Small intestine (tissue), 7 donors: ENCODE measurements around the gene SPINK4. TPM values are rescaled to one million over a fixed set of nuclear protein-coding genes. Genes with fewer than 3 reads are reported as not detected.
A peak's percentile ranks its signal among the peaks of the same experiment; 100 is the strongest.

Source experiments
- DNase-seq, 2 donors: peaks; one replicate each; pipeline versions ENCODE4 v3.0.0 to v3.0.0-alpha.2; 2013
- FAIRE-seq: peaks from 2 replicates; lab custom pipeline; 2012; peaks lifted over from hg19 to GRCh38; lab: Jason Lieb, UNC
- H3K27ac ChIP-seq, 3 donors: one replicate each; pipeline ENCODE4 v1.5.1; 2013; ENCODE audit warnings: low read length in 2 of 3, mild to moderate bottlenecking in 2 of 3, control low read depth in 1 of 3, inconsistent platforms in 1 of 3, low read depth in 1 of 3, moderate library complexity in 1 of 3
- H3K27me3 ChIP-seq, 3 donors: one replicate each; pipeline ENCODE4 v1.6.1; 2013; ENCODE audit warnings: low read length in 3 of 3, inconsistent platforms in 1 of 3; ENCODE audit not compliant: control insufficient read depth in 3 of 3, insufficient read depth in 3 of 3
- H3K36me3 ChIP-seq, 3 donors: one replicate each; pipeline ENCODE4 v1.6.1; 2013; ENCODE audit warnings: low read length in 3 of 3, inconsistent platforms in 1 of 3, low read depth in 1 of 3, mild to moderate bottlenecking in 1 of 3, moderate library complexity in 1 of 3; ENCODE audit not compliant: control insufficient read depth in 3 of 3, insufficient read depth in 2 of 3
- H3K4me1 ChIP-seq, 3 donors: one replicate each; pipeline ENCODE4 v1.6.1; 2013; ENCODE audit warnings: low read length in 2 of 3, inconsistent platforms in 1 of 3, low read depth in 1 of 3, mild to moderate bottlenecking in 1 of 3, moderate library complexity in 1 of 3; ENCODE audit not compliant: control insufficient read depth in 3 of 3, insufficient read depth in 2 of 3
- H3K4me3 ChIP-seq, 3 donors: one replicate each; pipeline ENCODE4 v1.5.1; 2013; ENCODE audit warnings: low read length in 3 of 3, control low read depth in 1 of 3, inconsistent platforms in 1 of 3, low read depth in 1 of 3, mild to moderate bottlenecking in 1 of 3, moderate library complexity in 1 of 3
- H3K9me3 ChIP-seq, 2 donors: one replicate each; pipeline ENCODE4 v1.6.1; 2013; ENCODE audit warnings: low read depth in 1 of 2, low read length in 1 of 2; ENCODE audit not compliant: control insufficient read depth in 2 of 2, insufficient read depth in 1 of 2
- WGBS, 3 donors: extraction: QIAGEN DNeasy Blood & Tissue Kit; methylation state at CpG; one replicate each; pipeline ENCODE4 v1.1.7; 2013; 5-methylcytosine and 5-hydroxymethylcytosine counted together
- polyA plus RNA-seq, 4 donors: library from polyadenylated mRNA; stranded (reverse) in 3 of 4; unstranded in 1 of 4; fragments of 200-250 nt in 3 of 4; fragments of 120-200 nt in 1 of 4; gene quantifications; one replicate each; pipeline versions ENCODE4 v1.2.1 to v1.2.3, GENCODE V29; 2013
- donor health status: healthy with polysubstance abuse.
- donor health status: control.
- donor health status: control.
- donor health status: Bipolar disorder and iron deficiency.
- donor health status: healthy.

Gene SPINK4
- polyA plus RNA-seq, 4 donors = 361 to 2,061 (median 934) TPM

DNA sequence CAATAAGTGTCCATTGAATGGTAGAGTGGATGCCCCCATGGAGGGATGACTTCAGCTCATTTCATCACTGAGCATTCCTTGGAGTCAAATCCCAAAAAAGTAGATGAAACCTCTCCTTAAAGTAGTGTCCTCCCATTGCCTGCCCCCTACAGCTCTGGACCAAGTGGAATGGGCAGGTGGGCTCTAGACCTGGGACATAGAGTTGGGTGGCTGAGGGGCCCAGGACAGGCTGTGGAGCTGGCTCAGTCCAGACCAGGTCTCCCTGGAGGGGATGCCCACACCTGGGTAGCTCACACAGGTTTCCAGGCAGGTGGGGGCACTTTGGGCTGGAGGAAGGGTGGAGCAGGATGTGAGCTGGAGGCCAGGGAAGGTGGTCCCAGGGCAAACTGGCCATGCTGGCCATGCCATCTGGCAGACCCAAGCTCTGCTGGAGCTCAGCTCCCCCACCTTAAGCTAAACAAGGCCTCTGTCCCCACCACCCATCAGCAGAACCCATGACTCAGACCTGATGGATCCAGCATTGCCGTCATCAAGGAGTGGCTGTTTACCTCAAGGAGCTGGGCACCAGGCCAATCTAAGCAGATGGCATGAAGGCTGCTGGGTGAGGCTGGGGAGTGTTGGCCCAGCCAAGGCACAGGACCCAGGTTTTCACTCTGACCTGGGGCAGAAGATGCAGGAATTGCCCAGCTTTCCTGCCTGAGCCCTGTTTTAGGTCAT, 6.2 kb upstream of the SPINK4 start:
- Histone ChIP-seq H3K27ac (peak overlapping the region; percentile 66 to 84 (median 69)), H3K27me3 (peaks cover 0 to 2% (median 0%) of the 10 kb centered on the region in 3 donors), H3K4me3 (no peak overlapping the region), H3K9me3 (no peaks in the 10 kb centered on the region), H3K36me3 (no peaks in the 10 kb centered on the region), H3K4me1 (peaks cover 0 to 14% (median 8%) of the 10 kb centered on the region in 3 donors)
- DNase-seq = peak; percentile 84 to 100
- FAIRE-seq = no peak
- WGBS, 3 donors = 7 to 38% (median 31%) methylated on average over 1 of the region's 1 CpG

DNA sequence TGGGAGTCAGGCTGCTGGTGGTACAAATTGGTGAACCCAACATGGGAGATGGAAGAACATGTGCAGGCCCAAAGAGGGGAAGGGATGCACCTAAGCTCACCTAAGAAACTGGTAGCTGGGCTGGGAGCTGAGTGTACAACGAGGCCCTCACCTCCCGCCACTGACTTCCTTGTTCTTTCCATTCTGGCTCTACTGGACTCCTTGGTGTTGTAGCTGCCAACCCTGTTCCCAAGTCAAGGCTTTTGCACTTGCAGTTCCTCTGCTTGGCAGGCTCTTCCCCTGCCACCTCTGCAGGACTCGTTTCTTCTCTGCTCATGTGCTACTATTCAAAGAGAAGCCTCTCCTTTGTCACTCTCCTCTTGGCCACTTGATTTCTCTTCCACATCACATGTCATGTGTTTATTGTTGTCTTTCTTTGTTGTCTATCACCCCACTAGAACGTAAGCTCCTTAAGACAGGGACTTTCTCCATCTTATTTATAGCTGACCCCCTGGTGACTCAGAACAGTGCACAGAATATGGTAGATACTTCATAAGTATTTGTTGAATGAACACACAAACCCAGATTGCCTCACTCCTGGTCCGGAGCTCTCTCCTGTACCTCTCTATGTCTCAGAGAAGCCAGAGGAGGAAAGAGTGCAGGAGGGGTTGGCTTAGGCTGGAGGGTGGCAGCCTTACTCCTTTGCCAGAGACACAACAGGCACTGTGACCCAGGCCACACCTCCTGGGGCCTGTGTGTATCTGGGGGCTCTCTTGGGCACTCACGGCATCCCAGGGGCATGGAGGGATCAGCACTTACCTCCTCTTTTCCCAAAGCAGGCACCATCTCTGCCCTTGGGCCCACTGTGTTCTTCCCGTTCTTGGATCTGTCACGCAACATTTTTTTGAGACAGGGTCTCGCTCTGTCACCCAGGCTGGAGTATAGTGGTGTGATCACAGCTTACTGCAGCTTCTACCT, 5.2 kb upstream of the SPINK4 start:
- DNase-seq = peak in 1 of 2 donors; percentile 51
- peak overlapping the region; percentile 62 to 81 (median 69) for H3K27ac ChIP-seq
- no peak for FAIRE-seq
- peaks cover 0 to 8% (median 6%) of the 10 kb centered on the region in 3 donors for H3K4me1 ChIP-seq
- no peaks in the 10 kb centered on the region for H3K9me3 ChIP-seq
- H3K36me3 ChIP-seq = no peaks in the 10 kb centered on the region
- peaks cover 0 to 2% (median 0%) of the 10 kb centered on the region in 3 donors for H3K27me3 ChIP-seq
- no peak overlapping the region for H3K4me3 ChIP-seq
- WGBS, 3 donors = 57 to 72% (median 64%) methylated on average over 8 to 9 of the region's 9 CpGs

- FAIRE-seq (no peak), DNase-seq (no peak)
- WGBS, 3 donors = 84 to 95% (median 87%) methylated on average over 3 of the region's 3 CpGs
- Histone ChIP-seq H3K27ac (no peak overlapping the region), H3K27me3 (peaks cover 0 to 2% (median 0%) of the 10 kb centered on the region in 3 donors), H3K36me3 (no peaks in the 10 kb centered on the region), H3K9me3 (no peaks in the 10 kb centered on the region), H3K4me1 (peaks cover 0 to 8% (median 6%) of the 10 kb centered on the region in 3 donors), H3K4me3 (no peak overlapping the region)
Measured at GRCh38 chr9:33236571-33236970, 3.4 kb upstream of the SPINK4 start.

DNA sequence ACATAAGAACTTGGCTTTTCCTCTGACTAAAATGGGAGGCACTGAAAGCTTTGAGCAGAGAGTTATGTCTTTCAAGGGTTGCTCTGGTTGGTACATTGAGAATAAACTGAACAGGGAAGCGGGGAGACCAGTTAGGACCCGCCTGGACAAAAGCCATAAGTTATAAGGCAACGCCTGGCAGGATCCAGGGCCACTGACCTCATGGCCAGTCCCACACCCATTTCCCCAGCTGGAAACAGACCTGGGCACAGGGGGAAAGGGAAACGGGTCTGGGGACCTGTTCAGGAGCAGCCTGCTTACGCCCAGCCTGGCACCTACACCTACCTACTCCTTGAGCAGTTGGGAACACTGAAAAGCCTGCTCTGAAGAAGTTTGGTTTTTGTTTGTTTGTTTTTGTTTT, 1.3 kb downstream of the SPINK4 start:
- no peaks in the 10 kb centered on the region for H3K9me3 ChIP-seq
- no peak overlapping the region for H3K4me3 ChIP-seq
- H3K4me1 ChIP-seq = peaks cover 0 to 3% (median 0%) of the 10 kb centered on the region in 3 donors
- FAIRE-seq = no peak
- DNase-seq = no peak
- WGBS, 3 donors = 61 to 70% (median 61%) methylated on average over 5 of the region's 5 CpGs
- peaks cover 0 to 2% (median 0%) of the 10 kb centered on the region in 3 donors for H3K27me3 ChIP-seq
- H3K36me3 ChIP-seq = no peaks in the 10 kb centered on the region
- peak overlapping the region in 2 of 3 donors; percentile 7 to 41 for H3K27ac ChIP-seq

- DNase-seq = no peak
- Histone ChIP-seq H3K36me3 (peaks cover 0 to 2% (median 0%) of the 10 kb centered on the region in 3 donors), H3K4me3 (no peak overlapping the region), H3K4me1 (peaks cover 0 to 3% (median 0%) of the 10 kb centered on the region in 3 donors), H3K27me3 (no peaks in the 10 kb centered on the region), H3K9me3 (no peaks in the 10 kb centered on the region), H3K27ac (no peak overlapping the region)
- 77 to 80% (median 80%) methylated on average over 6 of the region's 6 CpGs for WGBS, 3 donors
- no peak for FAIRE-seq
Measured at GRCh38 chr9:33242609-33243134, 2.7 kb downstream of the SPINK4 start.

- DNase-seq = peak; percentile 68 to 83
- 56 to 73% (median 60%) methylated on average over 9 of the region's 9 CpGs for WGBS, 3 donors
- H3K27ac ChIP-seq = peak overlapping the region in 2 of 3 donors; percentile 8 to 41
- no peaks in the 10 kb centered on the region for H3K9me3 ChIP-seq
- no peaks in the 10 kb centered on the region for H3K27me3 ChIP-seq
- no peak overlapping the region for H3K4me3 ChIP-seq
- peaks cover 0 to 15% (median 3%) of the 10 kb centered on the region in 3 donors for H3K36me3 ChIP-seq
- peaks cover 0 to 3% (median 0%) of the 10 kb centered on the region in 3 donors for H3K4me1 ChIP-seq
- FAIRE-seq = no peak
Measured at GRCh38 chr9:33244137-33244784, 4.3 kb downstream of the SPINK4 start.

DNA sequence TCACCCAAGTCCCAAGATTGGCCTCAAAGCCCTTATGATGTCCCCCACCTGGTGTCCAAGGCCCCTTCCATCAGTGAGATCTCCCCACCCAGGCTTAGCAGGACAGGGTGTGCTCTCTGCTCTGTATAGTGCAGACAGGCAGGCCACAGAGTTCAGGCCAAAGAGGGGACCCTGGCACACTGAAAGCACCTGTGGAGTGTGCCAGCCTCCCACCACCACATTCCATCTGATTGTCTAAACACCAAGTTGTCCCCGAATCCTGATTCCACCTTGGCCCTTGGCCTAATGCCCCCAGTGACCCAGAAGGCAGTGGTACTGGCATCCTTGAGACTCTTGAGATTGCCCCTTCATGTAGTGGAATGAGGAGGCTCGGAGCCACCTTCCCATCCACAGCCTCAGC, 5.4 kb downstream of the SPINK4 start:
- FAIRE-seq = no peak
- Histone ChIP-seq H3K9me3 (no peaks in the 10 kb centered on the region), H3K4me1 (peaks cover 0 to 3% (median 0%) of the 10 kb centered on the region in 3 donors), H3K27ac (no peak overlapping the region), H3K27me3 (no peaks in the 10 kb centered on the region), H3K4me3 (no peak overlapping the region), H3K36me3 (peaks cover 0 to 20% (median 3%) of the 10 kb centered on the region in 3 donors)
- WGBS, 3 donors = 93 to 95% (median 94%) methylated on average over 2 of the region's 2 CpGs
- DNase-seq = no peak
